LNCAP (cell line): ENCODE data around the gene ST3GAL6.

Experiments
- TF ChIP-seq, protein P1 (sequence below): fragments of 450-650 bp; IDR thresholded peaks from 2 replicates; pipeline ENCODE4 v1.5.1; 2017; ENCODE audit warnings: mild to moderate bottlenecking

Gene ST3GAL6

DNA sequence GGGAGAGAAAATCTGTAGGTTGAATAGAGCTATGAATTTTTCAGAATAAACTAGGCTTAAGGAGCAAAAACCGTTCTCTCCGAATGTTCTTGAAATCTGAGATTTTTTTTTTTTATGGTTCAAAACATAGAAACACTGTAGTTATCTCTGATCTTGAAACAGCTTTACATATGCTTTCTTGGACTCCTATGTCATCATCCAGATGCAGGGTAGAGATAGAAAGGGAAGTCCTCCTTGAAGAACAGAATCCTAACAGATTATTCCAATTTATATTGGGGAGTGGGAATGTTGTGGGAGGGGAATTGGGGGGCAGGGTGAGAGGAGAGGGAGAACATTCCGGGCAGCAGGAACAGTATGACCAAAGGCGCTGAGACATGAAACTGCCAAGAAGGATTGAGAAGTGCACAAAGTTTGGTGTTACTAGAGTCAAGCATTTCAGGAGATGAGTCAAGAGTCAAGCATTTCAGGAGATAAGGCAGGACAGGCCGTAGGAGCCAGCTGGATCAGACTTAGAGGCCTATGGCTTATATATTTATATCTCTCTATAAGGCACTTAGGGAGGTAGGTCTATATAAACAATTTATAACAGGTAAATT, 21.9 kb upstream of the ST3GAL6 start:
- TF ChIP-seq, protein P1, sequence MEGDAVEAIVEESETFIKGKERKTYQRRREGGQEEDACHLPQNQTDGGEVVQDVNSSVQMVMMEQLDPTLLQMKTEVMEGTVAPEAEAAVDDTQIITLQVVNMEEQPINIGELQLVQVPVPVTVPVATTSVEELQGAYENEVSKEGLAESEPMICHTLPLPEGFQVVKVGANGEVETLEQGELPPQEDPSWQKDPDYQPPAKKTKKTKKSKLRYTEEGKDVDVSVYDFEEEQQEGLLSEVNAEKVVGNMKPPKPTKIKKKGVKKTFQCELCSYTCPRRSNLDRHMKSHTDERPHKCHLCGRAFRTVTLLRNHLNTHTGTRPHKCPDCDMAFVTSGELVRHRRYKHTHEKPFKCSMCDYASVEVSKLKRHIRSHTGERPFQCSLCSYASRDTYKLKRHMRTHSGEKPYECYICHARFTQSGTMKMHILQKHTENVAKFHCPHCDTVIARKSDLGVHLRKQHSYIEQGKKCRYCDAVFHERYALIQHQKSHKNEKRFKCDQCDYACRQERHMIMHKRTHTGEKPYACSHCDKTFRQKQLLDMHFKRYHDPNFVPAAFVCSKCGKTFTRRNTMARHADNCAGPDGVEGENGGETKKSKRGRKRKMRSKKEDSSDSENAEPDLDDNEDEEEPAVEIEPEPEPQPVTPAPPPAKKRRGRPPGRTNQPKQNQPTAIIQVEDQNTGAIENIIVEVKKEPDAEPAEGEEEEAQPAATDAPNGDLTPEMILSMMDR = no peak

GRCh38 chr3:98743071-98743470, 20.1 kb upstream of the ST3GAL6 start:
- TF ChIP-seq, protein P1 = no peak

- TF ChIP-seq, protein P1 = no peak
Observed at GRCh38 chr3:98744283-98744682, 18.9 kb upstream of the ST3GAL6 start.

- TF ChIP-seq, protein P1 = no peak
Observed at GRCh38 chr3:98745718-98746117, 17.4 kb upstream of the ST3GAL6 start.

- TF ChIP-seq, protein P1 = no peak
Observed at GRCh38 chr3:98746122-98746521, 17.0 kb upstream of the ST3GAL6 start.

- TF ChIP-seq, protein P1 = no peak
Observed at GRCh38 chr3:98746882-98747281, 16.3 kb upstream of the ST3GAL6 start.

DNA sequence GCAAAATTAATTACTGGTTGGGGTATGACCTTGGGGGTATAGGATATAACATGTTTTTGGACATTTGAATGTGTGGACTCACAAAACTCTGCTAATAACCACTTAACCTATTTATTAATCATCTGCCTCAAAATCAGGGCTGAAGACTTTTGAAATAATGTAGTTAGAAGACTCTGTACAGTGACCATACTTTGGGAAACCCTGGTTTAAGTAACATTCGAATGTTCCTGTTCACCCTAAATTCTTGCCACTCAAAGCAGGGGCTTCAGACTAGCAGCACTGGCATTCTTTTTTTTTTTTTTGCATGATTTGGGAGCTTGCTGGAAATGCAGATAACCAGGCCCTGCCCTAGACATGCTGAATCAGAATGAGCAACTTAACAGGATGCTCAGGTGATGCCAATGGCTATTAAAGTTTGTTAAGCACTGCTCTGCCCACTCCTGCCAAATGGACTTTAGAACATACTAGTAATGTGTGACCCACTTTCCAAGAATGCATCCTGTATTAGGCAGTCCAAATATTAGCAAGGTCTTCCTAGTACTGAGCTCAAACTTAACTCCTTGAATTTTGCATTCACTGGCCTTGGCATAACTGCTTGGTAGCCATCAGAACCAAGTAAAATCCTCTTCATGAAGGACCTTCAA, 12.7 kb upstream of the ST3GAL6 start:
- TF ChIP-seq, protein P1 = no peak
